ENCODE measurements around the gene DHFR.

Gene DHFR

DNA sequence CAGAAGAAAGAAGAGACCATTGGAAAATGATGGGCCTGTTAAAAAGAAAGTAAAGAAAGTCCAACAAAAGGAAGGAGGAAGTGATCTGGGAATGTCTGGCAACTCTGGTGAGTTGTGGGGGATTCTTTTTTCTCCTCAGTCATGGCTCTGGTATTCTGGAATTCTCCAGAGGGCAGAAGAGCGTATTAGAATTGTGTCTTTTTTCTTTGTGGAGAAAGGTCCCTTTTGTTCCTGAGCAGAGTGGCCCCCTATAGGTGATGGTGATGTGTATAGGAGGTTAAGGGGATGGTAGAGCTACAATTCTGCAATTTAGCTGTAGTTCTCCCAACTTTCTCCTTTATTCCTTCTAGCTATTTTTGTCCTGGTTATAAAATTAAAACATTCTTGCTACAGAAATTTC lies 1.6 kb upstream of the DHFR start:
- Histone ChIP-seq H3K4me3 (ENCODE audit: low read length in 2 of 2) (no peak overlapping the region), H3K9me3 (ENCODE audit: control insufficient read depth in 2 of 2, low read length in 2 of 2) (no peaks in the 10 kb centered on the region), H3K27me3 (ENCODE audit: control insufficient read depth in 1 of 2, insufficient read depth in 2 of 2, low read length in 2 of 2) (no peaks in the 10 kb centered on the region), H3K4me1 (ENCODE audit: control insufficient read depth, insufficient read depth, low read length) (peaks cover 11% of the 10 kb centered on the region), H3K36me3 (ENCODE audit: control insufficient read depth in 2 of 2, insufficient read depth in 2 of 2, low read length in 2 of 2) (peaks cover 4 to 7% of the 10 kb centered on the region in 2 donors), H3K9ac (ENCODE audit: low read length in 2 of 2) (no peak overlapping the region), H3K27ac (ENCODE audit: low read length) (no peak overlapping the region)

DNA sequence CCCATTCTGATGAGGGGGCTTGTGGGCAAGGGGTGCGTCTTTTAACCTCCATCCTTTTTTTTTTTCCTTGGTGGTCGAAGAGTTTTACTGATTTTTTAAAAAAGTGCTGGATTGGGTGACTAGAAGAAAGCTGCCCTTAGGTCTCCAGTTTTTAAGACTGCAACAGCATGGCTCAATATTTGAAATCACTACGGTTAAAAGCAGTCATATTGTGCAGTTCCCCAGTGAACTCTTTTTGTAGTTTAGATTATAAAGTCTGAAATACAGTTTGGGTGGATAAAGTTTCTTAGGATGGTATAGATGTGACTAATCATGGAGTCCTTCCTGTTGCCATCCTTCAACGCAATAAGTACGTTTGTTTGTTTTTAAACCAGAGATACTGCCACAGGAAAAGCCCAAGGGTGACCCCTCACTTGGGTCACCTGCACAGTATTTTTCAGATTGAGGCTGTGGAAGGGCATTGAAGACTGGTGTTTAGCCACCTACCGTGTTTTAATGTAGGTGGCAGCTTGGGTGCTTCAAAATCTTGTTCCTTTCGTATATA lies 520 bp upstream of the DHFR start:
- Histone ChIP-seq H3K36me3 (ENCODE audit: control insufficient read depth in 2 of 2, insufficient read depth in 2 of 2, low read length in 2 of 2) (peaks cover 4 to 7% of the 10 kb centered on the region in 2 donors), H3K27ac (ENCODE audit: low read length) (peak overlapping the region; percentile 7), H3K9ac (ENCODE audit: low read length in 2 of 2) (peak overlapping the region; percentile 72 to 76), H3K4me1 (ENCODE audit: control insufficient read depth, insufficient read depth, low read length) (peaks cover 11% of the 10 kb centered on the region), H3K9me3 (ENCODE audit: control insufficient read depth in 2 of 2, low read length in 2 of 2) (no peaks in the 10 kb centered on the region), H3K4me3 (ENCODE audit: low read length in 2 of 2) (peak overlapping the region; percentile 84 to 89), H3K27me3 (ENCODE audit: control insufficient read depth in 1 of 2, insufficient read depth in 2 of 2, low read length in 2 of 2) (no peaks in the 10 kb centered on the region)

DNA sequence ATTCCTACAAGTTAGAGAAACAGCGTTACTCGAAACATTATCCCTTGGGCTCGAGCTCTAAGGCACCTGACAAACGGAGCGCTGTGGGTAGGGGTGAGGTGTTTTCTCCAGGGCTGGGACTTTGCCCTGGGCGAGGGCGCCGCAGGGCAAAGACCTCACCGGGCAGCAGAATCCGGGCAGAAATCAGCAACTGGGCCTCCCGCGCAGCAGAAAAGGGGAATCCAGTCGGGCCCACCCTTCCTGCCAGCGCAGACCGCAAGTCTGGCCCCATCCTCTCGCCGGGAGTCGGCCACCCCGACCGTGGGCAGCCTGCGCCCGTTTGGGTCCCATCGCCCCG lies 761 bp downstream of the DHFR start:
- Histone ChIP-seq H3K9ac (ENCODE audit: low read length in 2 of 2) (no peak overlapping the region), H3K36me3 (ENCODE audit: control insufficient read depth in 2 of 2, insufficient read depth in 2 of 2, low read length in 2 of 2) (peaks cover 2 to 4% of the 10 kb centered on the region in 2 donors), H3K27ac (ENCODE audit: low read length) (no peak overlapping the region), H3K9me3 (ENCODE audit: control insufficient read depth in 2 of 2, low read length in 2 of 2) (no peaks in the 10 kb centered on the region), H3K4me3 (ENCODE audit: low read length in 2 of 2) (peak overlapping the region; percentile 54 to 89), H3K4me1 (ENCODE audit: control insufficient read depth, insufficient read depth, low read length) (peaks cover 11% of the 10 kb centered on the region), H3K27me3 (ENCODE audit: control insufficient read depth in 1 of 2, insufficient read depth in 2 of 2, low read length in 2 of 2) (no peaks in the 10 kb centered on the region)

DNA sequence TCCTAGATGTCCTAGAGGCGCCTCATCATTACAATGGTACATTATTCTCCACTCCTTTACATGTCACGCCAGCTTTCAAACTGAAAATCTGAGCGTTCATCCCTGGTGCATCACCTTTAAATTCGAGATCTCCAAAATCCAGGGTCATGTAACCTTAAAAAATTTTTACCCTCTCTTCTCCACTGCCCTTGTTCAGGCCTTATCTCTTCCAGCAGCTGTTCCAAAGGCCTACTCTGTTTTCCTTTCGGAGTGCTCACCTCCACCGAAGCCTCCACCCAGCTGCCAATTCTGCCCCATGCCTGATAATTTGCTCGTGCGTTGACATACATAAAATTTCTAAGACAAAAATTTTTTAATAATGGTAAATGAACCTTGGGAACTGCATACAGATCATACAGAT lies 1.3 kb downstream of the DHFR start:
- Histone ChIP-seq H3K27ac (ENCODE audit: low read length) (no peak overlapping the region), H3K36me3 (ENCODE audit: control insufficient read depth in 2 of 2, insufficient read depth in 2 of 2, low read length in 2 of 2) (peaks cover 2 to 8% of the 10 kb centered on the region in 2 donors), H3K9me3 (ENCODE audit: control insufficient read depth in 2 of 2, low read length in 2 of 2) (no peaks in the 10 kb centered on the region), H3K9ac (ENCODE audit: low read length in 2 of 2) (no peak overlapping the region), H3K4me3 (ENCODE audit: low read length in 2 of 2) (peak overlapping the region in 1 of 2 donors; percentile 54), H3K4me1 (ENCODE audit: control insufficient read depth, insufficient read depth, low read length) (peaks cover 11% of the 10 kb centered on the region), H3K27me3 (ENCODE audit: control insufficient read depth in 1 of 2, insufficient read depth in 2 of 2, low read length in 2 of 2) (no peaks in the 10 kb centered on the region)

DNA sequence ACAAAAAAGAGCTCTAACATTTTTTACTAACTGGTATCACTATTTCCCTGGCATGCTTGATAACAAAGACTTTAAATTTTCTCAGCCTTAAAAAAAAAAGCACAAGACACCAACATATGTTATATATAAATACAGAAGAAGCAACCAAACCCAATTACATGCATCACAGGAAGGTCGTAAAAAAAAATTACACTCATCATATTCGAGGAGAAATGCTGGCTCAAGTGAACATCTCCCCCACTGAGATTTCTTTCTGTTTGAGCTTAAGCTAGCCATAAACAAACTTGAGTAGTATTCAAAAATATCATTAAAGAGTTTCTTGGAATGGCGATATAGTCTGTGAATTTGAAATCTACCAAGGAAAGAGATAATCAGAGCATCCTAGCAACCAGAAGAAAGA lies 7.9 kb downstream of the DHFR start:
- Histone ChIP-seq H3K27ac (ENCODE audit: low read length) (no peak overlapping the region), H3K9ac (ENCODE audit: low read length in 2 of 2) (no peak overlapping the region), H3K27me3 (ENCODE audit: control insufficient read depth in 1 of 2, insufficient read depth in 2 of 2, low read length in 2 of 2) (no peaks in the 10 kb centered on the region), H3K4me1 (ENCODE audit: control insufficient read depth, insufficient read depth, low read length) (no peaks in the 10 kb centered on the region), H3K36me3 (ENCODE audit: control insufficient read depth in 2 of 2, insufficient read depth in 2 of 2, low read length in 2 of 2) (peaks cover 0 to 6% of the 10 kb centered on the region in 2 donors), H3K9me3 (ENCODE audit: control insufficient read depth in 2 of 2, low read length in 2 of 2) (no peaks in the 10 kb centered on the region), H3K4me3 (ENCODE audit: low read length in 2 of 2) (no peak overlapping the region)

DNA sequence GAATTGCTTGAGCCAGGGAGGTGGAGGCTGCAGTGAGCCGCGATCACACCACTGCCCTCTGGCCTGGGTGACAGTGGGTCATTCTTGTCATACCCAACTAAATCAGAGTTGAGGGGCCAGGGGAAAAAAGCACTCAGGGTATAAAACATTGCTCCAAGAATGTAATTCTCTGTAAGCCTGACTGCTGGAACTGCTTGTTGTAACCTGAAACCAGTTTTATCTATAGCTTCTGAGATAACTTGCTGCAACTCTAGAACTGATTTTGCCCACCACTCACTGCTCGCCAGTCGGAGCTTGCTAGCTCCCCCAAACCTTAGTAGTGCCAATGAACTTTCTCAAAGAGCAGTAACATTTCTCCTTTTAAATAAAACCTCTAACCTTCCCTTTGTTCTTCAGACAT lies 9.9 kb downstream of the DHFR start:
- Histone ChIP-seq H3K9ac (ENCODE audit: low read length in 2 of 2) (no peak overlapping the region), H3K27ac (ENCODE audit: low read length) (no peak overlapping the region), H3K4me1 (ENCODE audit: control insufficient read depth, insufficient read depth, low read length) (no peaks in the 10 kb centered on the region), H3K4me3 (ENCODE audit: low read length in 2 of 2) (no peak overlapping the region), H3K27me3 (ENCODE audit: control insufficient read depth in 1 of 2, insufficient read depth in 2 of 2, low read length in 2 of 2) (no peaks in the 10 kb centered on the region), H3K9me3 (ENCODE audit: control insufficient read depth in 2 of 2, low read length in 2 of 2) (no peaks in the 10 kb centered on the region), H3K36me3 (ENCODE audit: control insufficient read depth in 2 of 2, insufficient read depth in 2 of 2, low read length in 2 of 2) (peaks cover 4 to 14% of the 10 kb centered on the region in 2 donors)

DNA sequence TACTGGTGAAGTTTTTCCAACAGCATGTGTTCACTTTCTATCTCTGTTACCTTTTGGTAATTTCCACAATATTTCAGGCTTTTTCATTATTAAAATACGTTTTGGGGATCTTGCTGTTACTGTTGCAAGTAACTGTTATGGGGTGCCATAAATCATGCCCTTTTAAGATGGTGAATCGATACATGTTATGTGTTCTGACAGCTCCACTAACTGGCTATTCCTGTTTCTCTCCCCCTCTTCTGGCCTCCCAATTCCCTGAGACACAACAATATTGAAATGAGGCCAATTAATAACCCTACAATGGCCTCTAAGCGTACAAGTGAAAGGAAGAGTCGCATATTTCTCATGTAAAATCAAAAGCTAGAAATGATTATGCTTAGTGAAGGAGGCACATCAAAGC lies 13.4 kb downstream of the DHFR start:
- H3K9me3 ChIP-seq (ENCODE audit: control insufficient read depth in 2 of 2, low read length in 2 of 2) = no peaks in the 10 kb centered on the region
- H3K27me3 ChIP-seq (ENCODE audit: control insufficient read depth in 1 of 2, insufficient read depth in 2 of 2, low read length in 2 of 2) = no peaks in the 10 kb centered on the region
- no peaks in the 10 kb centered on the region for H3K4me1 ChIP-seq (ENCODE audit: control insufficient read depth, insufficient read depth, low read length)
- no peak overlapping the region for H3K9ac ChIP-seq (ENCODE audit: low read length in 2 of 2)
- no peak overlapping the region for H3K27ac ChIP-seq (ENCODE audit: low read length)
- peaks cover 10% of the 10 kb centered on the region in 2 donors for H3K36me3 ChIP-seq (ENCODE audit: control insufficient read depth in 2 of 2, insufficient read depth in 2 of 2, low read length in 2 of 2)
- no peak overlapping the region for H3K4me3 ChIP-seq (ENCODE audit: low read length in 2 of 2)

DNA sequence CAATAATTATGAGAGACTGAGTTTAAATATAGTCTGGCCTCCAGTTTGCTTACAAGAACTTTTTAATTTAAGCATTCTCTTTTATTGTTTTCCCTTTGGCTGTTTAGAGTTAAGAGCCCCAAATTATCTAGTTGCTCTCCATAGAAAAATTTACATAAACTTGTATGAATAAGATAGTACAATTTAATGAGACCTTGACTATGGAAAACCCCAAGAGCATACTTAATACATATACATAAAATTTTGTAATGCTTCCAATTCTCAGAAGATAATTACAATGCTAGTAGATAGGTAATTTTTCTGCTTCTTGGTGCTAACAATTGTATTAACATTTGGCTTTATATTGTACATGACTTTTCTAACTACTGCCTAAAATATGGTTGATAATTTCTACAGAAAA lies 20.6 kb downstream of the DHFR start:
- Histone ChIP-seq H3K27me3 (ENCODE audit: control insufficient read depth in 1 of 2, insufficient read depth in 2 of 2, low read length in 2 of 2) (no peaks in the 10 kb centered on the region), H3K36me3 (ENCODE audit: control insufficient read depth in 2 of 2, insufficient read depth in 2 of 2, low read length in 2 of 2) (peaks cover 0 to 9% of the 10 kb centered on the region in 2 donors), H3K9me3 (ENCODE audit: control insufficient read depth in 2 of 2, low read length in 2 of 2) (no peaks in the 10 kb centered on the region)

DNA sequence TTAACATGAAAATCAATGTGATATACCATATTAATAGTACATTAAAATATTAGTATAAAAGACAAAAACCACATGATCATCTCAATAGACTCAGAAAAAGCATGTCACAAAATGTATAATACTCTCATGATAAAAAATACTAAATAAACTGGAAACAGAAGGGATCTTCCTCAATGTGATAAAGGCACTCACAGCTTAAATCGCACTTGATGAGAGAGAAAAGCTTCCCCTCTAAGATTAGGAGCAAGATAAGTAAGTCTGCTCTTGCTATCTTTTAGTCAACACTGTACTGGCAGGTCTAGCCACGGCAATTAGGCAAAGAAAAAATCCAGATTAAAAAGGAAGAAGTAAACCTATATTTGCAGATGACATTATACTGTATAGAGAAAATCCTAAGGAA lies 22.1 kb downstream of the DHFR start:
- no peak overlapping the region for H3K4me3 ChIP-seq (ENCODE audit: low read length in 2 of 2)
- no peak overlapping the region for H3K9ac ChIP-seq (ENCODE audit: low read length in 2 of 2)
- no peaks in the 10 kb centered on the region for H3K9me3 ChIP-seq (ENCODE audit: control insufficient read depth in 2 of 2, low read length in 2 of 2)
- H3K4me1 ChIP-seq (ENCODE audit: control insufficient read depth, insufficient read depth, low read length) = no peaks in the 10 kb centered on the region
- H3K36me3 ChIP-seq (ENCODE audit: control insufficient read depth in 2 of 2, insufficient read depth in 2 of 2, low read length in 2 of 2) = peaks cover 0 to 3% of the 10 kb centered on the region in 2 donors
- H3K27ac ChIP-seq (ENCODE audit: low read length) = no peak overlapping the region
- no peaks in the 10 kb centered on the region for H3K27me3 ChIP-seq (ENCODE audit: control insufficient read depth in 1 of 2, insufficient read depth in 2 of 2, low read length in 2 of 2)

More for the DNA sequence above, 20.6 kb downstream of the DHFR start:
- H3K9ac ChIP-seq (ENCODE audit: low read length in 2 of 2) = no peak overlapping the region
- H3K27ac ChIP-seq (ENCODE audit: low read length) = no peak overlapping the region
- no peak overlapping the region for H3K4me3 ChIP-seq (ENCODE audit: low read length in 2 of 2)
- H3K4me1 ChIP-seq (ENCODE audit: control insufficient read depth, insufficient read depth, low read length) = no peaks in the 10 kb centered on the region

DNA sequence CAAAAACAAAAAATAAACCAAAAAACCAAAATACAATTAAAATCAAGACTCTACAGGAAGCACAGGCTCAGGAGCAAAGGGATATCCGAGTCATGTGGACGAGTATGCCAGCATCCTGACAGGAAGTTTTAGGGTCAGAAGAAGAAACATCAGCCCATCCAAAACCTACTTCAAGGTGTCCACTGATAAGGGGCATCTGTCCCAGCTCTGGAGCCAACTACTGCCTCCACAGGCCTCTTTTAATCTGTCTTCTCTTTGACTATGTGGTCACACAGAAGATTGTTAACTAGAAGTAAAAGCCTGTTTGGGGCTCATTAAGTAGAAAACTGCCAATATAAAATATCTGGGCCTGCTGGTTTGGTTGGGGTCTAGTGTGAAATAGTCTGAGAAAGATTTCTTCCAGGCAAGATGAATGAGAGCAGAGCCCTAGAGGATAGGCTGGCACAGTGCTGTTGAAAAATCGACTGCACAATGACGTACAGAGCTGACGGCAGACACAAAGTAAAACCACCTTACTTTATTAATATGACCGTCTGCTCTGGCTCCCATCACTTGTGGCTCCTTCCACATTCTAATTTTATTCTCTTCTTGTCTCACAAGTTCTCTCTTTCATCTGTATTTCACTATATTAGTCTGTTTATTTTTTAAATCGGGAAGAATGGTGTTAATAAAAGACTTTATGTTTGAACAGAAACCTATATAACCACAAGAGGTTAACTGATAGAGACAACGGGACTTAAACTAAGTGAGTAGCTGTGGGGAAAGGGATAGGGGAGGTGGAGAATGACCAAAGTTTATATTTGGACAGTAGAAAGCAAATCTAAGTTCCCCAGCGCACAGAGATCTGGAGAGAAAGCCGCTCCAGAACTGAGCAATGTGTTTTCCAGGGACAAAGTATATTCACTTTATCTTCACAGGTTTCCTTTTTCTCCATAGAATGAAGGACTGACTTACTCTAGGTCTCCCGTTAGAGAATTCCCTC lies 23.2 kb downstream of the DHFR start:
- Histone ChIP-seq H3K9ac (ENCODE audit: low read length in 2 of 2) (no peak overlapping the region), H3K4me1 (ENCODE audit: control insufficient read depth, insufficient read depth, low read length) (no peaks in the 10 kb centered on the region), H3K27ac (ENCODE audit: low read length) (no peak overlapping the region), H3K4me3 (ENCODE audit: low read length in 2 of 2) (no peak overlapping the region), H3K9me3 (ENCODE audit: control insufficient read depth in 2 of 2, low read length in 2 of 2) (no peaks in the 10 kb centered on the region), H3K27me3 (ENCODE audit: control insufficient read depth in 1 of 2, insufficient read depth in 2 of 2, low read length in 2 of 2) (no peaks in the 10 kb centered on the region), H3K36me3 (ENCODE audit: control insufficient read depth in 2 of 2, insufficient read depth in 2 of 2, low read length in 2 of 2) (peaks cover 0 to 3% of the 10 kb centered on the region in 2 donors)

DNA sequence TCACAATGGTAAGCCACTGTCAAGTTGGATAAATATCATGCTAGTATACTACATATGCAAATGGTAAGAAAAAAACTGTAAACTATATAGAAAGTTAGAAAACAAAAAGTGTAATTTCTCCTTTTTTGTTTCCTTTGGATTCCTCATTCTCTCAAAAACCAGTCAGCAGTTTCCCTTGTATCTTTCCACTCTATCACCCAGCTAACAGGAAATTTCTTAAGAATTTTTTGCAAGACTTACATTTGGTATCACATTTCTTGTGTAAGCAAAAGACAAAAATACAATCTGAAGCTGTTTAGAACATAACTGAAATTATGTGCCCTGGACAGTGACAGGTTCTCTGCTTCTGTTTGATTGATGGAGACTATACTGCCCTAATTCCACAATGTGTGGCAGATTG lies 25.5 kb downstream of the DHFR start:
- H3K27me3 ChIP-seq (ENCODE audit: control insufficient read depth in 1 of 2, insufficient read depth in 2 of 2, low read length in 2 of 2) = no peaks in the 10 kb centered on the region
- no peak overlapping the region for H3K9ac ChIP-seq (ENCODE audit: low read length in 2 of 2)
- no peak overlapping the region for H3K4me3 ChIP-seq (ENCODE audit: low read length in 2 of 2)
- peaks cover 0 to 3% of the 10 kb centered on the region in 2 donors for H3K36me3 ChIP-seq (ENCODE audit: control insufficient read depth in 2 of 2, insufficient read depth in 2 of 2, low read length in 2 of 2)
- H3K4me1 ChIP-seq (ENCODE audit: control insufficient read depth, insufficient read depth, low read length) = no peaks in the 10 kb centered on the region
- no peaks in the 10 kb centered on the region for H3K9me3 ChIP-seq (ENCODE audit: control insufficient read depth in 2 of 2, low read length in 2 of 2)
- no peak overlapping the region for H3K27ac ChIP-seq (ENCODE audit: low read length)
